ENCODE data around the gene GALNTL6.

DNA sequence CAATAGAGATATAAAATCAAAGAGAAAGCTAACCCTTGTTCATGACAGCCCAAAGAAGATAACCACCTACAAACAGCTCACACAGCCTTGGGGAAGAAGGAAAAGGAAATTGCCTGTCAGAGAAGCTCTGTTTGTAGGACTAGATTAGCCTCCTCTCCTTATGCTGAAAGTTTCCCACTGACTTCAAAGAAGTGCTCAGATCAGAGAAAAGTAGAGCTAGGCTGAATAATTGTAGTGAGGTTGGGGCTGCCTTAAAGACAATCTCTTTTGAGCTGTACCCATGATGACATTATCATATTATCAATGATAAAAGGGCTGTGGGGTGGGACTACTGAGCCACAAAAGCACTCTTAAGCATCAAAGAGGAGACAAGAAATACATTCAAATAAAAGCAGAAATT lies 1132.4 kb downstream of the GALNTL6 start:
- TF ChIP-seq EZH2 (IDR thresholded peaks at IDR 0.05; ENCODE audit: borderline replicate concordance, low read depth, low read length, severe bottlenecking): no peak
- no peak for TF ChIP-seq CTCF (IDR thresholded peaks at IDR 0.05; ENCODE audit: extremely low read depth in 1 of 2, insufficient read depth in 1 of 2, low read depth in 1 of 2, low read length in 2 of 2)
- no peak for TF ChIP-seq POLR2A (IDR thresholded peaks at IDR 0.05; ENCODE audit: low read depth, low read length)
- no peak for TF ChIP-seq POLR2AphosphoS5 (IDR thresholded peaks at IDR 0.05; ENCODE audit: insufficient read depth, low read depth, low read length)

Data from endothelial cell of umbilical vein (primary cell).